Measurements from ENCODE around the gene RNF130. TPM values are rescaled to one million over a fixed set of nuclear protein-coding genes. Genes with fewer than 3 reads are reported as not detected.
"Not testable (repeated sequence)": the region's sequence is repeated elsewhere in the genome, so short reads cannot be mapped to it uniquely, and the experiment has no call there.

RNF130 gene
- total and polyA plus RNA-seq, 8 donors = 61.0 to 125 (median 70.7) TPM

GRCh38 chr5:179964015-179964414, 107.5 kb downstream of the RNF130 start:
- Histone ChIP-seq H3K9me3 (no peaks in the 10 kb centered on the region), H3K4me1 (peaks cover 0 to 14% of the 10 kb centered on the region in 2 donors), H3K27ac (no peak overlapping the region), H3K36me3 (peaks cover 0 to 73% of the 10 kb centered on the region in 2 donors), H3K27me3 (no peaks in the 10 kb centered on the region), H3K4me3 (no peak overlapping the region)
- intact Hi-C loops (cut with DNase I) = no loop called here
- TF ChIP-seq CTCF (IDR thresholded peaks at IDR 0.05) = no peak
- no peak for ATAC-seq
- DNase-seq = no peak

- Histone ChIP-seq H3K4me1 (peaks cover 0 to 14% of the 10 kb centered on the region in 2 donors), H3K9me3 (no peaks in the 10 kb centered on the region), H3K27me3 (no peaks in the 10 kb centered on the region), H3K36me3 (peaks cover 0 to 73% of the 10 kb centered on the region in 2 donors), H3K4me3 (no peak overlapping the region), H3K27ac (no peak overlapping the region)
- DNase-seq (no peak), ATAC-seq (no peak)
- TF ChIP-seq CTCF (IDR thresholded peaks at IDR 0.05) = no peak
- intact Hi-C loops (cut with DNase I) = no loop called here
Observed at GRCh38 chr5:179963375-179963774, 108.2 kb downstream of the RNF130 start.

- intact Hi-C loops (cut with DNase I) = no loop called here
- Histone ChIP-seq H3K9me3 (no peaks in the 10 kb centered on the region), H3K36me3 (peaks cover 0 to 68% of the 10 kb centered on the region in 2 donors), H3K27ac (peak overlapping the region in 1 of 2 donors; percentile 36), H3K4me1 (peaks cover 0 to 21% of the 10 kb centered on the region in 2 donors), H3K27me3 (no peaks in the 10 kb centered on the region), H3K4me3 (no peak overlapping the region)
- ATAC-seq = peak; percentile 51
- DNase-seq = no peak
- no peak for TF ChIP-seq CTCF (IDR thresholded peaks at IDR 0.05)
Observed at GRCh38 chr5:179960204-179960831, 111.2 kb downstream of the RNF130 start.

- Histone ChIP-seq H3K4me3 (no peak overlapping the region), H3K9me3 (no peaks in the 10 kb centered on the region), H3K4me1 (peaks cover 0 to 21% of the 10 kb centered on the region in 2 donors), H3K27ac (peak overlapping the region in 1 of 2 donors; percentile 36), H3K27me3 (no peaks in the 10 kb centered on the region), H3K36me3 (peaks cover 0 to 68% of the 10 kb centered on the region in 2 donors)
- ATAC-seq (peak; percentile 82), DNase-seq (no peak)
- TF ChIP-seq CTCF (IDR thresholded peaks at IDR 0.05) = no peak
- intact Hi-C loops (cut with DNase I) = no loop called here
Observed at GRCh38 chr5:179959641-179960040, 111.9 kb downstream of the RNF130 start.

- peaks cover 0 to 67% of the 10 kb centered on the region in 2 donors for H3K36me3 ChIP-seq
Observed at GRCh38 chr5:179959118-179959517, 112.4 kb downstream of the RNF130 start.

GRCh38 chr5:179955630-179956029, 115.9 kb downstream of the RNF130 start:
- DNase-seq = no peak

More at GRCh38 chr5:179959118-179959517, 112.4 kb downstream of the RNF130 start:
- H3K27me3 ChIP-seq; DNase-seq; ATAC-seq; H3K4me3 ChIP-seq; intact Hi-C loops (cut with DNase I); H3K9me3 ChIP-seq; H3K27ac ChIP-seq: not testable (repeated sequence)
- peaks cover 0 to 21% of the 10 kb centered on the region in 2 donors for H3K4me1 ChIP-seq

More at GRCh38 chr5:179955630-179956029, 115.9 kb downstream of the RNF130 start:
- H3K27ac ChIP-seq = peak overlapping the region in 1 of 2 donors; percentile 10
- peaks cover 0 to 42% of the 10 kb centered on the region in 2 donors for H3K36me3 ChIP-seq
- intact Hi-C loops (cut with DNase I) = no loop called here
- no peak for TF ChIP-seq CTCF (IDR thresholded peaks at IDR 0.05)
- peaks cover 0 to 21% of the 10 kb centered on the region in 2 donors for H3K4me1 ChIP-seq
- ATAC-seq = no peak
- H3K4me3 ChIP-seq = no peak overlapping the region
- H3K9me3 ChIP-seq = no peaks in the 10 kb centered on the region
- H3K27me3 ChIP-seq = no peaks in the 10 kb centered on the region

All from left lung (tissue), 10 donors.